Transverse colon (tissue), 4 donors: ENCODE results near the gene SERINC5. TPM values are rescaled to one million over a fixed set of nuclear protein-coding genes. Genes with fewer than 3 reads are reported as not detected.

Source experiments
- DNase-seq: peaks from one replicate; pipeline ENCODE4 v3.0.0-alpha.2; 2019
- H3K27ac ChIP-seq, 4 donors: fragments of 200-600 bp; sonication (generic); 2 replicates each; pipeline ENCODE4 v1.5.1; 2016 to 2018; ENCODE audit warnings: inconsistent platforms in 4 of 4
- H3K27me3 ChIP-seq: fragments of 200-600 bp; sonication (generic); 2 replicates; pipeline ENCODE4 v1.5.1; 2017; ENCODE audit warnings: inconsistent platforms
- H3K36me3 ChIP-seq, 4 donors: fragments of 200-600 bp; sonication (generic); 2 replicates each; pipeline ENCODE4 v1.5.1; 2017 to 2019; ENCODE audit warnings: inconsistent platforms in 4 of 4
- H3K4me1 ChIP-seq, 4 donors: fragments of 200-600 bp; sonication (generic); 2 replicates each; pipeline ENCODE4 v1.5.1; 2017 to 2020; ENCODE audit warnings: inconsistent platforms in 4 of 4
- H3K4me3 ChIP-seq, 4 donors: fragments of 200-600 bp; sonication (generic); 1 replicate in 1 of 4; 2 replicates in 3 of 4; pipeline versions ENCODE4 v1.5.1 to v1.6.1; 2017 to 2019; ENCODE audit warnings: inconsistent platforms in 4 of 4
- H3K9me3 ChIP-seq, 2 donors: fragments of 200-600 bp; sonication (generic); 2 replicates each; pipeline ENCODE4 v1.5.1; 2017 to 2019; ENCODE audit warnings: inconsistent platforms in 2 of 2
- EP300 ChIP-seq: sonication (generic); formaldehyde crosslinking; IDR thresholded peaks from one replicate; pipeline ENCODE4 v1.6.1; 2017; ENCODE audit warnings: antibody characterized with exemption, low read depth
- POLR2A ChIP-seq: fragments of 450-650 bp; IDR thresholded peaks from one replicate; pipeline ENCODE4 v1.6.1; 2016; ENCODE audit warnings: antibody characterized with exemption, mild to moderate bottlenecking, moderate library complexity
- POLR2AphosphoS5 ChIP-seq, 3 donors: sonication (generic); formaldehyde crosslinking; IDR thresholded peaks; one replicate each; pipeline ENCODE4 v1.6.1; 2016; ENCODE audit warnings: antibody characterized with exemption in 3 of 3
- WGBS, 2 donors: methylation state at CpG; one replicate each; pipeline ENCODE4 v1.1.5; 2018; ENCODE audit warnings: low coverage in 1 of 2; 5-methylcytosine and 5-hydroxymethylcytosine counted together
- in situ Hi-C, 4 donors: fragments of 200-750 bp; cut with MboI; loops; one replicate each; pipeline versions ENCODE4 v1.15.0 to v1.15.1; 2017; ENCODE audit warnings: low sequenced_read_pairs in 3 of 4, low pct_ligation_motif_present in 1 of 4, low pct_unique_long_range_greater_than_20kb in 1 of 4
- intact Hi-C: fragments of 100-400 bp; cut with DNase I; formaldehyde crosslinking; loops from one replicate; pipeline ENCODE4 v1.15.1; 2023; ENCODE audit warnings: low total_unique reads
- total RNA-seq, 4 donors: library from RNA; depleted of rRNA; stranded (reverse); fragments of >200 nt; gene quantifications; one replicate each; pipeline ENCODE4 v1.1.0, GENCODE V29; 2016
- TF ChIP-seq, protein P1 (sequence below), 5 experiments: fragments of 200-600 bp in 3 of 5; fragments of 450-650 bp in 2 of 5; sonication (generic) in 3 of 5; IDR thresholded peaks; 1 replicate in 2 of 5; 2 replicates in 3 of 5; pipeline ENCODE4 v1.5.1; 2016 to 2017; ENCODE audit warnings: antibody characterized with exemption in 5 of 5, inconsistent platforms in 3 of 5, mild to moderate bottlenecking in 2 of 5, moderate library complexity in 1 of 5

Gene SERINC5
- total RNA-seq, 4 donors from 2014 or later, result 40.6 to 90.4 (median 79.6) TPM

DNA sequence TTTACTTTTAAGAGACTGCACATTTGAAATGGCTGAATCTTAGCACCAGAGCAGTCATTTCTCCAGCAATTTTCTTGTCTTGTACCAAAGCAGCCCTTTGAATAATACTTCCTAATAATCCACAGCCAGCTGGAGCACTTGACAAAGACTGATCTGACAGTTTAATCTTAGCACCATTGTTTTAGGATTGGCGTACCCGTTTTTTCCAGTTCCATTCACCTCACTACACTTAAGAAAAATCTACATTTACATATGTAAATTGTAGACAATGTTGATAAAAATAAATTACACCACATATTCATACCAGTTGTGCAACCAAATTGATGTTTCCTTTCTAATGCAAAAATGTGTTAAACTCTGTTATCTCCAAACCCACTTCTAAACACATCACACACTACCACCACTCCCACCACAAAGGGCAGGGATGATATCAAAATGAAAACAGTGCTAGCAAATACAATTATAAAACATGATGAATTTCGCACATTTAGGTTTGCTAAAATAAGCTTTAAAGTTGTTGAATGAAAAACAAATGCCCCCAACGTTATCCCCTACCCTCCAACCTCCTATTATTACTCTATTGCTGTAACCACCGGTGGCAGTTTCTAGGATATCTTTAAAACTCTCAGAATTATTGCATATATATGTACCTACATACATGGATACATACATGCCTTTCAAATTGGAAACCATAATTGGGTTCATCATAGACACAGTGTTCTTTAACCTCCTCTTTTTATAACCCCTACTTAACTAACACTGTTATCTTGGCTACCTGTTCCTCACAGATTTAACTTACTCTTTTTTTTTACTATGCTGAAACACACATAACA is 21.5 kb downstream of the SERINC5 start:
- Histone ChIP-seq H3K27me3 (no peaks in the 10 kb centered on the region), H3K27ac (peak overlapping the region in 2 of 4 donors; percentile 38 to 40), H3K36me3 (no peaks in the 10 kb centered on the region), H3K9me3 (no peaks in the 10 kb centered on the region), H3K4me1 (peaks cover 8 to 72% (median 33%) of the 10 kb centered on the region in 4 donors), H3K4me3 (no peak overlapping the region)
- intact Hi-C loops, result no loop called here
- WGBS, 2 donors, result 60 to 62% methylated on average over 5 of the region's 5 CpGs
- DNase-seq, result no peak
- in situ Hi-C loops, result no loop called here
- TF ChIP-seq, protein P1, sequence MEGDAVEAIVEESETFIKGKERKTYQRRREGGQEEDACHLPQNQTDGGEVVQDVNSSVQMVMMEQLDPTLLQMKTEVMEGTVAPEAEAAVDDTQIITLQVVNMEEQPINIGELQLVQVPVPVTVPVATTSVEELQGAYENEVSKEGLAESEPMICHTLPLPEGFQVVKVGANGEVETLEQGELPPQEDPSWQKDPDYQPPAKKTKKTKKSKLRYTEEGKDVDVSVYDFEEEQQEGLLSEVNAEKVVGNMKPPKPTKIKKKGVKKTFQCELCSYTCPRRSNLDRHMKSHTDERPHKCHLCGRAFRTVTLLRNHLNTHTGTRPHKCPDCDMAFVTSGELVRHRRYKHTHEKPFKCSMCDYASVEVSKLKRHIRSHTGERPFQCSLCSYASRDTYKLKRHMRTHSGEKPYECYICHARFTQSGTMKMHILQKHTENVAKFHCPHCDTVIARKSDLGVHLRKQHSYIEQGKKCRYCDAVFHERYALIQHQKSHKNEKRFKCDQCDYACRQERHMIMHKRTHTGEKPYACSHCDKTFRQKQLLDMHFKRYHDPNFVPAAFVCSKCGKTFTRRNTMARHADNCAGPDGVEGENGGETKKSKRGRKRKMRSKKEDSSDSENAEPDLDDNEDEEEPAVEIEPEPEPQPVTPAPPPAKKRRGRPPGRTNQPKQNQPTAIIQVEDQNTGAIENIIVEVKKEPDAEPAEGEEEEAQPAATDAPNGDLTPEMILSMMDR (IDR thresholded peaks at IDR 0.05), result no peak
- no peak for TF ChIP-seq POLR2AphosphoS5 (IDR thresholded peaks at IDR 0.05)
- no peak for TF ChIP-seq POLR2A
- TF ChIP-seq EP300, result no peak

DNA sequence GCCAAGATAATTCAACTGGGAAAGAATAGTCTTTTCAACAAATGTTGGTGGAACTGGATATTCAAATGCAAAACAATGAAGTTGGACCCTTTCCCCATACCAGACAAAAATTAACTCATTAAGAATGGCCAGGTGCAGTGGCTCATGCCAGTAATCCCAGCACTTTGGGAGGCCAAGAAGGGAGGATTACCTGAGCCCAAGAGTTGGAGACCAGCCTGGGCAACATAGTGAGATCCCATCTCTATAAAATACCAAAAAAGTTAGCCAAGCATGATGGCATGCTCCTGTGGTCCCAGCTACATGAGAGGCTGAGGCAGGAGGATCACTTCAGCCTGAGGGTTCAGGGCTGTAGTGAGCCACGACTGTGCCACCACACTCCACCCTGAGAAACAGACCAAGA is 24.2 kb downstream of the SERINC5 start:
- Histone ChIP-seq H3K27ac (peak overlapping the region in 2 of 4 donors; percentile 18 to 77), H3K36me3 (no peaks in the 10 kb centered on the region), H3K4me3 (no peak overlapping the region), H3K4me1 (peaks cover 11 to 79% (median 39%) of the 10 kb centered on the region in 4 donors), H3K9me3 (no peaks in the 10 kb centered on the region), H3K27me3 (no peaks in the 10 kb centered on the region)
- TF ChIP-seq, protein P1 (IDR thresholded peaks at IDR 0.05), result no peak
- no peak for TF ChIP-seq POLR2AphosphoS5 (IDR thresholded peaks at IDR 0.05)
- no peak for TF ChIP-seq POLR2A
- TF ChIP-seq EP300, result no peak
- in situ Hi-C loops, result no loop called here
- 58% methylated on average over 1 of the region's 1 CpG; no CpG with 5 or more reads in 1 of the 2 donors for WGBS, 2 donors
- no peak for DNase-seq
- intact Hi-C loops, result no loop called here

DNA sequence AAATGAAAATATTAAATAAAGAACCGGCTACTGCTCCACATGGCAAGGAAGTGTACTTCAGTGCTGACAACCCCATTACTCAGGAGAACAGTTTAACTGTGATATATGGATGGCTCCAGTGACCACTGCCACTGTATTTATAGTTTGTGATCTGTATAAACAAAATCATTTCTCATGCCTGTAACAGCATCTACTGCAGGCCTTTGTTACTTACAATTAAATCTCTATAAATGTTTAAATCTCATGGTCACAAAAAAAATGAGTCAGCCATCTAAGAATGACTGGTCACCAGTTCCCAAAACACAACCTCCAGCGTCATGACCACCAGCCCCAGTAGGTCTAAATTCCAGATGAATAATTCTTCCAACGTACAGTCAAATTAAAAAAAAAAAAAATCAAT is 24.6 kb downstream of the SERINC5 start:
- no peak for TF ChIP-seq POLR2A
- H3K27me3 ChIP-seq, result no peaks in the 10 kb centered on the region
- 18 to 35% methylated on average over 3 of the region's 3 CpGs for WGBS, 2 donors
- no peak overlapping the region for H3K4me3 ChIP-seq
- DNase-seq, result no peak
- H3K4me1 ChIP-seq, result peaks cover 11 to 83% (median 39%) of the 10 kb centered on the region in 4 donors
- H3K9me3 ChIP-seq, result no peaks in the 10 kb centered on the region
- peak overlapping the region; percentile 51 to 77 (median 58) for H3K27ac ChIP-seq
- in situ Hi-C loops, result no loop called here
- intact Hi-C loops, result no loop called here
- H3K36me3 ChIP-seq, result no peaks in the 10 kb centered on the region

DNA sequence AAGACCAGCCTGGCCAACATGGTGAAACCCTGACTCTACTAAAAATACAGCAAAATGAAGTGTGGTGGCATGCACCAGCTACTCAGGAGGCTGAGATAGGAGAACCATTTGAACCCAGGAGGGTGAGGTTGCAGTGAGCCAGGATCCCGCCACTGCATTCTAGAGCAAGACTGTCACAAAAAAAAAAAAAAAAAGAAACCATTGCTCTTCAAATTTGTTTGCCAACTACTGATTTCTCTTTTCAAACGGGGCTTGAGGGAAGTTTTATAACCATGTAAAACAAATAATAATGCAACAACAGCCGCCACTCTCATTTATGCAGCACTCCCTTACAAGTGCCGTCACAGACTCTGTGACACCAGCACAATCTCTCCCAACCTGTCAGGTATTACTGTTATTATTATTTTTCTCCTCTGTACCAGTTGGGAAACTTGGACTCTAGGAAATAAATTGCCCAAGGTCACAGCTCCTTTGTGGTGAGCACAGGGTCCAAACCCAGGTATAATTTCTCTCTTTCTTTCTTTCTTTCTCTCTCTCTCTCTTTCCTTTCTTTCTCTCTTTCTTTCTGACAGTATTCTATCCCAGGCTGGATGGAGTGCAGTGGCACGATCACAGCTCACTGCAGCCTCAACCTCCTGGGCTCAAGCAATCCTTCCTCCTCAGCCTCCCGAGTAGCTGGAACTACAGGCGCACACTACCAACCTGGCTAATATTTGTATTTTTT is 25.4 kb downstream of the SERINC5 start:
- in situ Hi-C loops, result no loop called here
- 49 to 55% methylated on average over 7 of the region's 7 CpGs for WGBS, 2 donors
- Histone ChIP-seq H3K9me3 (no peaks in the 10 kb centered on the region), H3K27me3 (no peaks in the 10 kb centered on the region), H3K36me3 (no peaks in the 10 kb centered on the region), H3K4me3 (no peak overlapping the region), H3K4me1 (peaks cover 11 to 85% (median 43%) of the 10 kb centered on the region in 4 donors), H3K27ac (peak overlapping the region; percentile 51 to 77 (median 64))
- intact Hi-C loops, result no loop called here
- no peak for TF ChIP-seq POLR2AphosphoS5 (IDR thresholded peaks at IDR 0.05)
- TF ChIP-seq EP300, result no peak
- no peak for TF ChIP-seq POLR2A
- TF ChIP-seq, protein P1 (IDR thresholded peaks at IDR 0.05), result no peak
- no peak for DNase-seq
